Measurements from ENCODE around the gene ACAP3.

ACAP3 gene

GRCh38 chr1:1246577-1247340 lies 61.0 kb downstream of the ACAP3 start, which contains the start of gene C1QTNF12:
C1QTNF12 (minus strand) TSS chr1:1246722; CDS start chr1:1246690, 32 bp downstream.
- Histone ChIP-seq H3K36me3 (peaks cover 11% of the 10 kb centered on the region), H3K27me3 (peaks cover 36% of the 10 kb centered on the region), H3K27ac (no peak within 1 kb of the TSS), H3K4me1 (ENCODE audit: control insufficient read depth in 1 of 2, insufficient read depth in 1 of 2, low read depth in 1 of 2, low read length in 1 of 2) (no peaks in the 10 kb centered on the region), H3K9me3 (no peaks in the 10 kb centered on the region), H3K4me3 (ENCODE audit: low read depth in 1 of 2, low read length in 1 of 2) (no peak within 1 kb of the TSS)
- TF ChIP-seq CTCF (IDR thresholded peaks at IDR 0.05) = no peak

DNA sequence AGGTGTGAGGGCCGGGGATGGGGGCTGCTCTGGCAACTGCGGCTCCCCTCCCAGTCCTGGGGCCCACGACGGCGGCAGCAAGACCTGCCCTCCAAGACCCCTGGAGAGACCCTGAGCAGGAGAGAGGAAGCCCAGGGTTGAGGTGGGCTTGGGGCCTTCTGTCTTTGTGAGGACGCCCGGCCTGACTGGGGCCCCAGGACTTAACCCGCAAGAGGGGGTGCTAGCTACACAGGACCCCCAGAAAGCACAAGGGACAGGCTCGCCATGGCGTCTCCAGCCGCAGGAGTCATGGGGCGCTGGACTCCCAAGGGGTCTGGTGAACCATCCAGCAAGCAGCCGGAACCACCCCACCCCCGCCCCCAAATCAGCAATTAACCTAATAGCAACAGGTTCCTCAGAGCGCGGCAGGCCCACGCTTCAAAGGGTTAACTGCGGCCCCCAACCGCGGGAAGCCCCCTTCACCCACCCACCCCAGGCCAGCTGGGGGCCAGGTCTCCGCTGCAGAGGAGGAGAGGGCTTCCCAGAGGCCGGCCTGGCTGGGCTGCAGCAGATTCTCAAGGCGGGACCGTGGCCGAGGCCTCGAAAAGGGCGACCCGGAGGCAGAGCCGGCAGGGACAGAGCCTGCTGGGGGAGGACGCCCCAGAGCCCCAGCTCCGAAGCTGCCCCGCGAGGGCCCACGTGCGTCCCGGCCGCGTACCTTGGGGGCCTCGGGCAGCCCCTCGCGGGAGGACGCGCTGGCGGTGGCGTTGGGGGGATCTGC lies 61.7 kb downstream of the ACAP3 start:
- H3K9me3 ChIP-seq = no peaks in the 10 kb centered on the region
- no peak for TF ChIP-seq CTCF (IDR thresholded peaks at IDR 0.05)
- H3K36me3 ChIP-seq = peaks cover 5% of the 10 kb centered on the region
- peaks cover 38% of the 10 kb centered on the region for H3K27me3 ChIP-seq
- H3K4me3 ChIP-seq (ENCODE audit: low read depth in 1 of 2, low read length in 1 of 2) = no peak overlapping the region
- no peak overlapping the region for H3K27ac ChIP-seq
- no peaks in the 10 kb centered on the region for H3K4me1 ChIP-seq (ENCODE audit: control insufficient read depth in 1 of 2, insufficient read depth in 1 of 2, low read depth in 1 of 2, low read length in 1 of 2)

- Histone ChIP-seq H3K27ac (no peak overlapping the region), H3K4me1 (ENCODE audit: control insufficient read depth in 1 of 2, insufficient read depth in 1 of 2, low read depth in 1 of 2, low read length in 1 of 2) (no peaks in the 10 kb centered on the region), H3K27me3 (peaks cover 42% of the 10 kb centered on the region), H3K9me3 (no peaks in the 10 kb centered on the region), H3K36me3 (no peaks in the 10 kb centered on the region), H3K4me3 (ENCODE audit: low read depth in 1 of 2, low read length in 1 of 2) (no peak overlapping the region)
- no peak for TF ChIP-seq CTCF (IDR thresholded peaks at IDR 0.05)
These were observed 62.4 kb downstream of the ACAP3 start for GRCh38 chr1:1245178-1245816.

- no peak for TF ChIP-seq CTCF (IDR thresholded peaks at IDR 0.05)
- Histone ChIP-seq H3K36me3 (no peaks in the 10 kb centered on the region), H3K27me3 (peaks cover 51% of the 10 kb centered on the region), H3K4me3 (ENCODE audit: low read depth in 1 of 2, low read length in 1 of 2) (no peak overlapping the region), H3K9me3 (no peaks in the 10 kb centered on the region), H3K27ac (no peak overlapping the region), H3K4me1 (ENCODE audit: control insufficient read depth in 1 of 2, insufficient read depth in 1 of 2, low read depth in 1 of 2, low read length in 1 of 2) (no peaks in the 10 kb centered on the region)
These were observed 63.4 kb downstream of the ACAP3 start for GRCh38 chr1:1244192-1244811.

- Histone ChIP-seq H3K36me3 (no peaks in the 10 kb centered on the region), H3K4me3 (ENCODE audit: low read depth in 1 of 2, low read length in 1 of 2) (no peak overlapping the region), H3K4me1 (ENCODE audit: control insufficient read depth in 1 of 2, insufficient read depth in 1 of 2, low read depth in 1 of 2, low read length in 1 of 2) (no peaks in the 10 kb centered on the region), H3K27ac (no peak overlapping the region), H3K27me3 (peaks cover 56% of the 10 kb centered on the region), H3K9me3 (no peaks in the 10 kb centered on the region)
- no peak for TF ChIP-seq CTCF (IDR thresholded peaks at IDR 0.05)
These were observed 63.9 kb downstream of the ACAP3 start for GRCh38 chr1:1243807-1244191.
